Measurements from ENCODE around the gene ACVR1.
"Not testable (repeated sequence)": the region's sequence is repeated elsewhere in the genome, so short reads cannot be mapped to it uniquely, and the experiment has no call there.

The ACVR1 gene

GRCh38 chr2:157749684-157750083 is 126.4 kb downstream of the ACVR1 start:
- DNase-seq = no peak

GRCh38 chr2:157748371-157749142 is 127.6 kb downstream of the ACVR1 start:
- no peak for DNase-seq

GRCh38 chr2:157747695-157748370 is 128.3 kb downstream of the ACVR1 start:
- no peak for DNase-seq

- no peak for DNase-seq
These were observed 128.8 kb downstream of the ACVR1 start for GRCh38 chr2:157747280-157747679.

GRCh38 chr2:157746234-157746950 is 129.7 kb downstream of the ACVR1 start:
- DNase-seq = no peak

GRCh38 chr2:157744571-157745076 is 131.5 kb downstream of the ACVR1 start:
- no peak for DNase-seq

- no peak for DNase-seq
These were observed 133.1 kb downstream of the ACVR1 start for GRCh38 chr2:157743051-157743450.

- no peak for DNase-seq
These were observed 134.2 kb downstream of the ACVR1 start for GRCh38 chr2:157741819-157742484.

GRCh38 chr2:157737656-157738055 is 138.5 kb downstream of the ACVR1 start:
- DNase-seq = no peak

- DNase-seq = no peak
These were observed 140.6 kb downstream of the ACVR1 start for GRCh38 chr2:157735532-157735931.

GRCh38 chr2:157733263-157733662 is 142.9 kb downstream of the ACVR1 start:
- no peak for DNase-seq

GRCh38 chr2:157732596-157732995 is 143.5 kb downstream of the ACVR1 start:
- no peak for DNase-seq

- no peak for DNase-seq
These were observed 148.4 kb downstream of the ACVR1 start for GRCh38 chr2:157727693-157728092.

GRCh38 chr2:157726946-157727345 is 149.2 kb downstream of the ACVR1 start:
- DNase-seq = no peak

GRCh38 chr2:157725846-157726245 is 150.3 kb downstream of the ACVR1 start:
- DNase-seq = no peak

GRCh38 chr2:157722580-157723234 is 153.4 kb downstream of the ACVR1 start:
- no peak for DNase-seq

- DNase-seq = no peak
These were observed 155.6 kb downstream of the ACVR1 start for GRCh38 chr2:157720504-157720903.

- DNase-seq = not testable (repeated sequence)
These were observed 171.5 kb downstream of the ACVR1 start for GRCh38 chr2:157704653-157705052.

GRCh38 chr2:157704148-157704547 is 172.0 kb downstream of the ACVR1 start:
- not testable (repeated sequence) for DNase-seq

- DNase-seq = no peak
These were observed 176.3 kb downstream of the ACVR1 start for GRCh38 chr2:157699806-157700205.

- DNase-seq = no peak
These were observed 177.1 kb downstream of the ACVR1 start for GRCh38 chr2:157699009-157699408.

GRCh38 chr2:157698430-157698829 is 177.7 kb downstream of the ACVR1 start:
- DNase-seq = no peak
